B cell (primary cell): ENCODE results near the gene PSMD5.

ENCODE experiments used
- CTCF ChIP-seq: fragments of 200-600 bp; IDR thresholded peaks from one replicate; pipeline ENCODE4 v1.8.0; 2022; ENCODE audit warnings: antibody characterized with exemption, mild to moderate bottlenecking
- EZH2 ChIP-seq: IDR thresholded peaks from 2 replicates; pipeline ENCODE4 v1.6.1; 2012; ENCODE audit warnings: borderline replicate concordance, low read depth, mild to moderate bottlenecking, moderate library complexity, low read length; ENCODE audit not compliant: insufficient read depth, poor library complexity, severe bottlenecking

- TF ChIP-seq CTCF (peak; percentile 70), EZH2 (no peak)
Measured at GRCh38 chr9:120868676-120869359, 26.1 kb upstream of the PSMD5 start.
